ENCODE measurements around the gene FBXL7. TPM values are rescaled to one million over a fixed set of nuclear protein-coding genes. Genes with fewer than 3 reads are reported as not detected.

FBXL7 gene
- total and polyA plus RNA-seq, 4 donors, result 0.24 to 1.4 (median 1.2) TPM

DNA sequence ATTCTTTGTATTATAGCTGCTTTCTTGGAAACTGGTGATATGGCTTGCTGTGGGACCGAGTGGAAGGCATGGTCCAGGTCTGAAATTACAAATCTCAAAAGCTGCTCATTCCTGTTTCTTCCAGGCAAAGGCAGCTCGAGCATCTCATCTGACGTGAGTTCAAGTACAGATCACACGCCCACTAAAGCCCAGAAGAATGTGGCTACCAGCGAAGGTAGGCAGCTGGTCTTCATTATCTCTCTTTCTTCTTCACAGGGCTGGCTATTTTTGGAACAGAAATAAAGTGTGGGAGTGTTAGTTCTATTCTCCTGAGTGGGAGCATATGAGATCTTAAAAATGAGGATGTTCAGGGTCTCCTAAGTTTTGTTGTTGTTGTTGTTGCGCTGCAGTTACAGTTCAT lies 115.9 kb downstream of the FBXL7 start:
- Histone ChIP-seq H3K9ac (ENCODE audit: low read depth in 1 of 2, low read length in 2 of 2) (no peak overlapping the region), H3K4me1 (ENCODE audit: control insufficient read depth in 4 of 4, insufficient read depth in 4 of 4, low read length in 3 of 4) (no peaks in the 10 kb centered on the region), H3K9me3 (ENCODE audit: control insufficient read depth in 4 of 4, low read length in 3 of 4) (no peaks in the 10 kb centered on the region), H3K27me3 (ENCODE audit: control insufficient read depth in 4 of 4, insufficient read depth in 4 of 4, low read length in 3 of 4) (no peaks in the 10 kb centered on the region), H3K27ac (ENCODE audit: low read depth in 1 of 2, low read length in 2 of 2) (no peak overlapping the region), H3K36me3 (ENCODE audit: control insufficient read depth in 4 of 4, insufficient read depth in 3 of 4, low read depth in 1 of 4, low read length in 3 of 4) (no peaks in the 10 kb centered on the region), H3K4me3 (ENCODE audit: low read depth in 1 of 3, low read length in 3 of 3) (no peak overlapping the region)
- DNase-seq (ENCODE audit: low spot score), result no peak
- TF ChIP-seq FOXA1 (IDR thresholded peaks at IDR 0.05) (no peak), REST (IDR thresholded peaks at IDR 0.05) (no peak), NR2F2 (IDR thresholded peaks at IDR 0.05) (no peak), EGR1 (IDR thresholded peaks at IDR 0.05; ENCODE audit: low read depth in 2 of 2) (no peak), FOXA2 (IDR thresholded peaks at IDR 0.05) (no peak), ATF3 (IDR thresholded peaks at IDR 0.05) (no peak)
- WGBS, result 84% methylated on average over 6 of the region's 6 CpGs

- Histone ChIP-seq H3K4me3 (ENCODE audit: low read depth in 1 of 3, low read length in 3 of 3) (no peak overlapping the region), H3K9me3 (ENCODE audit: control insufficient read depth in 4 of 4, low read length in 3 of 4) (no peaks in the 10 kb centered on the region), H3K27me3 (ENCODE audit: control insufficient read depth in 4 of 4, insufficient read depth in 4 of 4, low read length in 3 of 4) (no peaks in the 10 kb centered on the region), H3K9ac (ENCODE audit: low read depth in 1 of 2, low read length in 2 of 2) (no peak overlapping the region), H3K36me3 (ENCODE audit: control insufficient read depth in 4 of 4, insufficient read depth in 3 of 4, low read depth in 1 of 4, low read length in 3 of 4) (no peaks in the 10 kb centered on the region), H3K27ac (ENCODE audit: low read depth in 1 of 2, low read length in 2 of 2) (no peak overlapping the region), H3K4me1 (ENCODE audit: control insufficient read depth in 4 of 4, insufficient read depth in 4 of 4, low read length in 3 of 4) (no peaks in the 10 kb centered on the region)
- 96% methylated on average over 10 of the region's 10 CpGs for WGBS
- DNase-seq (ENCODE audit: low spot score), result no peak
- no peak for TF ChIP-seq YY1 (IDR thresholded peaks at IDR 0.05)
- TF ChIP-seq, protein P1, sequence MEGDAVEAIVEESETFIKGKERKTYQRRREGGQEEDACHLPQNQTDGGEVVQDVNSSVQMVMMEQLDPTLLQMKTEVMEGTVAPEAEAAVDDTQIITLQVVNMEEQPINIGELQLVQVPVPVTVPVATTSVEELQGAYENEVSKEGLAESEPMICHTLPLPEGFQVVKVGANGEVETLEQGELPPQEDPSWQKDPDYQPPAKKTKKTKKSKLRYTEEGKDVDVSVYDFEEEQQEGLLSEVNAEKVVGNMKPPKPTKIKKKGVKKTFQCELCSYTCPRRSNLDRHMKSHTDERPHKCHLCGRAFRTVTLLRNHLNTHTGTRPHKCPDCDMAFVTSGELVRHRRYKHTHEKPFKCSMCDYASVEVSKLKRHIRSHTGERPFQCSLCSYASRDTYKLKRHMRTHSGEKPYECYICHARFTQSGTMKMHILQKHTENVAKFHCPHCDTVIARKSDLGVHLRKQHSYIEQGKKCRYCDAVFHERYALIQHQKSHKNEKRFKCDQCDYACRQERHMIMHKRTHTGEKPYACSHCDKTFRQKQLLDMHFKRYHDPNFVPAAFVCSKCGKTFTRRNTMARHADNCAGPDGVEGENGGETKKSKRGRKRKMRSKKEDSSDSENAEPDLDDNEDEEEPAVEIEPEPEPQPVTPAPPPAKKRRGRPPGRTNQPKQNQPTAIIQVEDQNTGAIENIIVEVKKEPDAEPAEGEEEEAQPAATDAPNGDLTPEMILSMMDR (IDR thresholded peaks at IDR 0.05; ENCODE audit: low read depth, low read length, missing input control), result no peak
These were observed 119.0 kb downstream of the FBXL7 start for GRCh38 chr5:15618938-15619337.

GRCh38 chr5:15620501-15620900 lies 120.5 kb downstream of the FBXL7 start:
- H3K9me3 ChIP-seq (ENCODE audit: control insufficient read depth in 4 of 4, low read length in 3 of 4), result no peaks in the 10 kb centered on the region
- no peak overlapping the region for H3K4me3 ChIP-seq (ENCODE audit: low read depth in 1 of 3, low read length in 3 of 3)
- no peak overlapping the region for H3K9ac ChIP-seq (ENCODE audit: low read depth in 1 of 2, low read length in 2 of 2)
- no peak for DNase-seq (ENCODE audit: low spot score)
- H3K27ac ChIP-seq (ENCODE audit: low read depth in 1 of 2, low read length in 2 of 2), result no peak overlapping the region
- TF ChIP-seq NR2F2 (IDR thresholded peaks at IDR 0.05) (no peak), FOXA2 (IDR thresholded peaks at IDR 0.05) (no peak), RAD21 (IDR thresholded peaks at IDR 0.05) (no peak), HNF4A (conservative IDR thresholded peaks at IDR 0.05) (no peak), RXRA (IDR thresholded peaks at IDR 0.05) (no peak), TAF1 (conservative IDR thresholded peaks at IDR 0.05) (no peak), MAX (IDR thresholded peaks at IDR 0.05) (no peak), ATF3 (IDR thresholded peaks at IDR 0.05) (no peak), YY1 (IDR thresholded peaks at IDR 0.05) (no peak), GABPA (IDR thresholded peaks at IDR 0.05 in 1 of 2, conservative IDR thresholded peaks at IDR 0.05 in 1 of 2) (no peak), REST (IDR thresholded peaks at IDR 0.05) (no peak)
- TF ChIP-seq, protein P1 (IDR thresholded peaks at IDR 0.05; ENCODE audit: low read depth, low read length, missing input control), result no peak
- H3K36me3 ChIP-seq (ENCODE audit: control insufficient read depth in 4 of 4, insufficient read depth in 3 of 4, low read depth in 1 of 4, low read length in 3 of 4), result no peaks in the 10 kb centered on the region
- WGBS, result 88% methylated on average over 11 of the region's 11 CpGs
- H3K4me1 ChIP-seq (ENCODE audit: control insufficient read depth in 4 of 4, insufficient read depth in 4 of 4, low read length in 3 of 4), result no peaks in the 10 kb centered on the region
- no peaks in the 10 kb centered on the region for H3K27me3 ChIP-seq (ENCODE audit: control insufficient read depth in 4 of 4, insufficient read depth in 4 of 4, low read length in 3 of 4)

Data from liver (tissue), 9 donors.